AG10803 (cell line): Measurements from ENCODE around the gene CPSF4.
A peak's percentile ranks its signal among the peaks of the same experiment; 100 is the strongest.

Experiments used
- DNase-seq: peaks from one replicate; pipeline ENCODE4 v3.0.0; 2010; ENCODE audit warnings: low read depth
- H3K4me3 ChIP-seq: 2 replicates; pipeline ENCODE4 v1.5.1; 2011; ENCODE audit warnings: mild to moderate bottlenecking, low read length, control low read depth
- TF ChIP-seq, protein P1 (sequence below): conservative IDR thresholded peaks from 2 replicates; pipeline ENCODE4 v1.5.1; 2011; ENCODE audit warnings: mild to moderate bottlenecking, low read length, control low read depth, inconsistent platforms

CPSF4 gene

DNA sequence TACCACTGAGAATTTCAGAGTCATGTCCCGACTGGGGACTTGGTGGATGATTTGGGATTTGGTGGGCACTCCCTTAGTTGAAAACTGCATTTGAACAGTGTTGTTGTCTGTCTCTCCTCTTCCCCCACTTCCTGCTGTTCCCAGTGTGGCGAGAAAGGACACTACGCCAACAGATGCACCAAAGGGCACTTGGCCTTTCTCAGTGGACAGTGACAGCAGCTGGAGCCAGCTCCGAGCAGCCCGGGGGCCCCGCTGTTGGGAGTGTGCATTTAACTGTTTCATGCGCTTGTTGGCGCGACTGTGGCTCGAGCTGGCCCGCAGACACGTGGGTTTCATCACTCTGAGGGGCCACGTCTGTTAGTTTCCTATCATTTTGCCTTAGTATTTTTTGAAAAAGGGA is 17.5 kb downstream of the CPSF4 start:
- TF ChIP-seq, protein P1, sequence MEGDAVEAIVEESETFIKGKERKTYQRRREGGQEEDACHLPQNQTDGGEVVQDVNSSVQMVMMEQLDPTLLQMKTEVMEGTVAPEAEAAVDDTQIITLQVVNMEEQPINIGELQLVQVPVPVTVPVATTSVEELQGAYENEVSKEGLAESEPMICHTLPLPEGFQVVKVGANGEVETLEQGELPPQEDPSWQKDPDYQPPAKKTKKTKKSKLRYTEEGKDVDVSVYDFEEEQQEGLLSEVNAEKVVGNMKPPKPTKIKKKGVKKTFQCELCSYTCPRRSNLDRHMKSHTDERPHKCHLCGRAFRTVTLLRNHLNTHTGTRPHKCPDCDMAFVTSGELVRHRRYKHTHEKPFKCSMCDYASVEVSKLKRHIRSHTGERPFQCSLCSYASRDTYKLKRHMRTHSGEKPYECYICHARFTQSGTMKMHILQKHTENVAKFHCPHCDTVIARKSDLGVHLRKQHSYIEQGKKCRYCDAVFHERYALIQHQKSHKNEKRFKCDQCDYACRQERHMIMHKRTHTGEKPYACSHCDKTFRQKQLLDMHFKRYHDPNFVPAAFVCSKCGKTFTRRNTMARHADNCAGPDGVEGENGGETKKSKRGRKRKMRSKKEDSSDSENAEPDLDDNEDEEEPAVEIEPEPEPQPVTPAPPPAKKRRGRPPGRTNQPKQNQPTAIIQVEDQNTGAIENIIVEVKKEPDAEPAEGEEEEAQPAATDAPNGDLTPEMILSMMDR = no peak
- no peak for DNase-seq
- no peak overlapping the region for H3K4me3 ChIP-seq

DNA sequence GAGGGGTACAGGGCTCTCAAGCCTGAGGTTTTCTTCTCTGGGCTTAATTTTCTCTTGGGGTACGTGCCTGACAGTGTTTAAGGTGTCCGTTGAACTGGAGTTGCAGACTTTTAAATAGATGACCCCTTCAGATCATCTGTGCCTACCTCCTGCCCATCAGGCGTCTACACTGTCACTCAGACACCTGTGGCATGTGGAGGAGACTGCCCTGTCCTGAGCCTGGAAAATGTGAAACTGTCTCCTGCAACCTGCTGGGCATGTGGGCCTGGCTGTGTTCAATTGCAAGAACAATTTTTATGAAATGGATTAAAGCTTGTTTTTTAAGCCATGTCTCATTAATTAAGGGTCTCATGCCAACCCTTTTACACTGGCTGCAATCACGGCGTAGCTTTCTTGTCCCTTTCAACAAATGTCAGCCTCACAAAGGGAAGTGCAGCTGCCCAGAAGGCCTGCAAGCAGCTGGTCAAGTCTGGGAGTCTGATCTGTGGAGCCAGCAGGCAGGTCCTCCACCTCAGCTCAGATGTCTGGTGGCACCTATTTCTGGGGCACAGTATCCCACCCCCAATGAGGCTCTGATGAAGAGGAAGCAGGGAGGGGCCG is 18.4 kb downstream of the CPSF4 start:
- no peak overlapping the region for H3K4me3 ChIP-seq
- TF ChIP-seq, protein P1 = no peak
- no peak for DNase-seq

DNA sequence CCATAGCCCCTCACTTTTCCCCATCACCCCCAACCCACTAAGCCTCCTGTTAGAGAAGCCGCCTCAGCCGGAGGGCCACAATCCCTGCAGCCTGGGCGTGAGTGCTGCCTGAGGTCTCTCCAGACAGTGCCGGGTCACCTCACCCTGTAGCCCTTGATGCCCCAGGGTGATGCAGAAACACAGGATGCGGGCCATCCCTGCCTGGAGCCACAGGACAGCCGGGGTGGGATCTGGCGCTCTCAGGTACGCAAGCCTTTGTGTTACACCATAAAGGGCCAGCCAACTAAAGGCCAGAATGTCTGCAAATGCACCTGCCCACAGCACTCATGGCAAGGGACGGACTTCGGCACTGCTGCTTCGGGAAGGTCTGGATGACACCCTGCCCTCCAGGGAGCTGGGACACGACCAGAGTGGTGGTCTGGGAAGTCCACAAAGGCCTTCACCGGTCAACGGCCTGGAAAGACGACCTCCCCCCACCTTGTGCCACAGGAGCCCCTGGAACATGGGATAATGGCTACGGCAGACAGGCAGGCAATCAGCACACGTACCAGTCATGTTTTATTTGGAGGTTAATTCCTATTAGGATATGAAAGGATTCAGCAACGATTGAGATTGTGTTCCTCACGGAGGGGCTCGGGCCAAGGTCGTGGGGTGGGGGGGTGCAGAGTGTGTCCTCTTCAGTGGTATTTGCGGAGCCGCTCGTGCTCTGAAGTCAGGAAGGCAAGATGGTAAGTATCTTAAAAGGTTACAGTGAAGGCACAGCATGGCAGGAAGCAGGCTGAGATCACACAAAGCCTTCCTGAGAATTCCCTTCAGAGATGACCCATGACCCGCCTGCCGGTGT is 19.1 kb downstream of the CPSF4 start:
- TF ChIP-seq, protein P1 = no peak
- H3K4me3 ChIP-seq = no peak overlapping the region
- no peak for DNase-seq

DNA sequence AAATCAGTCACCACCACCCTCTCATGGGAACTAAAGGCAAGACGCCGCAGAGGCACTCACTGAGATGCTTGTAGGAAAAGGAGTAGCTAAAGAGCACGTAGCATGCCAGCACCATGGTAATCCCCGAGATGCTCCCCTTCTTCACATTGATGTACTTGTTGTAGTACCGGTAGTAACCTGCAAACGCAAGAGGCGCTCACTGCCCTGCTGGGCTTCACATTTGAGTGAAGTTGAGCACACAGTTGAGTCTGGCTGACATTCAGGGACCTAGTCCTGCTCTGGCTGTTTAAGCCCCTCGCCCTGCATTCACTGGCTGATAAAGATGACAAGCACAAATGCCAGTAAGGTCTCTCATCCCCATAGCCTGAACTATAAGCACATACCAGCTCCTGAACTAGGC is 20.3 kb downstream of the CPSF4 start:
- peak; percentile 20 for DNase-seq
- no peak overlapping the region for H3K4me3 ChIP-seq
- TF ChIP-seq, protein P1 = peak; percentile 43

DNA sequence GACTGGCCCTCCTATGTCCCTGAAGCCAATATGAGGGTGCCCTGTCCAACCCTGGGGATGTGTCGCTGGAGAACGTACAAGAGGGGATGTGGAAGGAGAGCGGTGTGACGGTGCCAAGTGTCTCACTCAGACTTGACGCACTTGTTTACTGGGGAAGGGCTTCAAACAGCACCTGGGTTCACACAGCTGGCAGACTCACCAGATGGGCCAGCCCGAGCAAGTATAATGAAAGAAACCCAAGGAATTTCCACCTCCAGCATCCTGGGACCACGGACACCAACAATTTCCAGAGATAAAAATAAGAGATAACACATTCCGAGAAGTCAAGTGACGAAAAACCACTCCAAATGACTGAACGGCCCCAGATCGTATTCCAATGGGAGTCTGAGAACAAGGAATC is 21.9 kb downstream of the CPSF4 start:
- H3K4me3 ChIP-seq = no peak overlapping the region
- TF ChIP-seq, protein P1 = no peak

DNA sequence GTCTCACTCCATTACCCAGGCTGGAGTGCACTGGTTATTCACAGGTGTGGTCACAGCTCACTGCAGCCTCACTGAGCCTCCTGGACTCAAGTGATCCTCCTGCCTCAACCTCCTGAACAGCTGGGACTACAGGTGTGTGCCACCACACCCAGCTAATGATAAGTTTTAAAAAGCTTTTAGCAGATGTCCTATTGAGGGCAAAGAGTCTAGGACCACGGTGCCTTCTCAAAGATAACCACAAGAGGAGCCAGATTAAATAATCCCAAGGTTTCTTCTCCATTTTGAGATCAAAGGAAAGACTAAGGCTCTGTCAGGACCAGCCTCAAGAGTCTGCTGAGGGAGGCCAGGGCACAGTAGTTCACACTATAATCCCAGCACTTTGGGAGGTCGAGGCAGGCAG is 22.5 kb downstream of the CPSF4 start:
- no peak overlapping the region for H3K4me3 ChIP-seq
- DNase-seq = no peak
- TF ChIP-seq, protein P1 = no peak; the same call in 1 of the 2 replicates

More for the DNA sequence above, 21.9 kb downstream of the CPSF4 start:
- no peak for DNase-seq

DNA sequence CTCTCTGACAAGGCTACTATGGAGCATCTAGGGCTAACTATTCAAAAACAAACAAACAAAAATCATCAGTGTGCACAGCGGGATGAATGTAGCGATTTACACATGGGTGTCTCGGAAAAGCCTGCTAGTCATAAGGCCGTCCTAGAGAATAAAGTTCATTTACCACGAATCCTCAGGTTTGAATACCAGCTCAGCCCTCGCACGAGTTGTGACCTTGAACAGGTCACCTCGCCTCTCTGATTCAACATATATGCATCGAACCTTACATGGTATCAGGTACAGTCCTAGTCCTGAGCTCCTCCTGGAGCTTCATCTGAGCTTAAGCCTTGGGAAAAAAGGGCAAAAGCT is 26.7 kb downstream of the CPSF4 start:
- peak overlapping the region; percentile 95 for H3K4me3 ChIP-seq
- DNase-seq = no peak
- TF ChIP-seq, protein P1 = no peak
